ENCODE measurements around the gene TAS2R19.

TAS2R19 gene

DNA sequence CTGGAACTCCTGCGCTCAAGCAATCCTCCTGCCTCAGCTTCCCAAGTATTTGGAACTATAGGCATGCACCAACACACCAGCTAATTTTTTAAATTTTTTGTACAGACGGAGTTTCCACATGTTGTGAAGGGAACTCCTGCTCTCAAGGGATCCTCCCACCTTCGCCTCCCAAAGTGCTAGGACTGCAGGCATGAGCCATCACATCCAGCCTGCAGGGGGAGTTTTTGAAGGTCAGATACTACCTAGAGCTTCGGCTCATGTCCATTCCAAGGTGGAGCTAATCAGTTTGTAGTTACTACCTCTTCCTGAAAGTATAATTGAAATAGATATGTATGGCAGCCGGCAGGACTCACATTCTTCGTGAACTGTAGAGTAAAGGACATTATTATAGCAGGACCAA, 3.7 kb upstream of the TAS2R19 start:
- no peak for DNase-seq (ENCODE audit: low spot score)
- TF ChIP-seq, protein P1, sequence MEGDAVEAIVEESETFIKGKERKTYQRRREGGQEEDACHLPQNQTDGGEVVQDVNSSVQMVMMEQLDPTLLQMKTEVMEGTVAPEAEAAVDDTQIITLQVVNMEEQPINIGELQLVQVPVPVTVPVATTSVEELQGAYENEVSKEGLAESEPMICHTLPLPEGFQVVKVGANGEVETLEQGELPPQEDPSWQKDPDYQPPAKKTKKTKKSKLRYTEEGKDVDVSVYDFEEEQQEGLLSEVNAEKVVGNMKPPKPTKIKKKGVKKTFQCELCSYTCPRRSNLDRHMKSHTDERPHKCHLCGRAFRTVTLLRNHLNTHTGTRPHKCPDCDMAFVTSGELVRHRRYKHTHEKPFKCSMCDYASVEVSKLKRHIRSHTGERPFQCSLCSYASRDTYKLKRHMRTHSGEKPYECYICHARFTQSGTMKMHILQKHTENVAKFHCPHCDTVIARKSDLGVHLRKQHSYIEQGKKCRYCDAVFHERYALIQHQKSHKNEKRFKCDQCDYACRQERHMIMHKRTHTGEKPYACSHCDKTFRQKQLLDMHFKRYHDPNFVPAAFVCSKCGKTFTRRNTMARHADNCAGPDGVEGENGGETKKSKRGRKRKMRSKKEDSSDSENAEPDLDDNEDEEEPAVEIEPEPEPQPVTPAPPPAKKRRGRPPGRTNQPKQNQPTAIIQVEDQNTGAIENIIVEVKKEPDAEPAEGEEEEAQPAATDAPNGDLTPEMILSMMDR (IDR thresholded peaks at IDR 0.05; ENCODE audit: borderline replicate concordance, control extremely low read depth, extremely low read depth, insufficient read depth, missing control alignments): no peak
- in situ Hi-C loops (cut with MboI; ENCODE audit: low sequenced_read_pairs, unreplicated experiment): no loop called here

DNA sequence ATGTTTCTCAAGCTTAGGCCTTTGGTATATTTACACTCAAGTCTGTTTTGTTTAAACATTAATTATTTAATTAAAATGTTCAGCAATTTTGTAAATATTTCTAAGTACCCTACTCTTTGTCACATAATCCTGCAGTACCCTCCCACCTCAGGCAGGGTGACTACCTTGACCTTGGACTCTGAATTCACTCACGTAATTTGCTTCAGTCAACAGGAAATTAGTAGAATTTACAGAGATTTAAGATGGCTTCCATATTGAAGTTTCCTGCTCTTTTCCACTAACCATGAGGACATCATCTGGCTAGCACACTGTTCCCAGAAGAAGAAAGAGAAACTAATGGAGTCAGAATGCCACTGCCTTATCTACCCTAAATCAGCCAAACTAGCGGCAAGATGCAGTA, 967 bp upstream of the TAS2R19 start:
- DNase-seq (ENCODE audit: low spot score): no peak
- TF ChIP-seq, protein P1 (IDR thresholded peaks at IDR 0.05; ENCODE audit: borderline replicate concordance, control extremely low read depth, extremely low read depth, insufficient read depth, missing control alignments): no peak
- in situ Hi-C loops (cut with MboI; ENCODE audit: low sequenced_read_pairs, unreplicated experiment): no loop called here

DNA sequence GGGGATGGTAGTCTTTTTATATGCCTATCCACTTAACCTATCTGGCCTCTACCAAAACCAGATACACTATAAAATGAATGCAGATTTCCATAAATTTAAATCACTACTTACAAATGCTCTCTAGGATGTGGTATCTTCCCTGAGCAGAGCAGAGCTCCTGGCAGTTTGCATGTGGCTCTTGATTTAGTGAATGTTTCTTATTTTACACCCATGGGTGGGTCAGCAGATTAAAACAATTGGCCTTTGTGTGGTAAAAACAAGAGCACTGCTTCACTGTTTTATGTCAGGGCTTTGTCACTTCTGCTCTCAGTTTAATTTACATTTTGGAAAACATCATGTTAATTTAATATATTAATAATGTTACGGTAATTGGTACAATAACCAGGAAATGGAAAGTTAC, 5.5 kb downstream of the TAS2R19 start:
- in situ Hi-C loops (cut with MboI; ENCODE audit: low sequenced_read_pairs, unreplicated experiment): no loop called here
- TF ChIP-seq, protein P1 (IDR thresholded peaks at IDR 0.05; ENCODE audit: borderline replicate concordance, control extremely low read depth, extremely low read depth, insufficient read depth, missing control alignments): no peak
- no peak for DNase-seq (ENCODE audit: low spot score)

DNA sequence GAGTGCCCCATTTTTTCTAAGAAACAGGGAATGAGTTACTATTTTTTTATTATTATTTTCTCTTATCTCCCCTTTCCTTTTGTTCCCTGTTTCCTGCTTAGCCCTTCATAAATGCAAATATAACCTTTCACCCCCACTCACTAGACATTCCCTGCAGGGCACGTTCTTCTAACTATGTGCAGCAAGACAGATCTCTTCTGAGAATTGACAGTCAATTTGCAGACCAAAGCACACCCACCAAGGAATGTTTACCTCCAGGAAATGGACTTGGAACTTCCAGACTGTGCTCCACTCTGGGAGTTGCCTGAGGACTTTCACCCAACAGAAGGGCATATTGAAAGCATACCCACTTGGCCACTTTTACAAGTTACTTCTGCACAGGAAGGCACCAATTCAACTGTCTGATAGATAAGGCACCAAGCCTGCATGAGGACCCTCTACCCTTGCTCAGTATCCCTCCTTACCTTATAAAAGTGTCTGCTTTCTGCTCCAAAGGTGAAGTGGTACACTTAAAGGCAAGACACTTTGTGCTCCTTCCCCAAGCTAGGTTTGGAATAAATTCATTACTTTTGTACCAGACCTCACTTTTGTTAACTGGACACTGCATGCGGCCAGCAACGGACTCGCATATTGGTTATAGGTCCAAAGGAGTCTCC, 6.5 kb downstream of the TAS2R19 start:
- no peak for DNase-seq (ENCODE audit: low spot score)
- TF ChIP-seq, protein P1 (IDR thresholded peaks at IDR 0.05; ENCODE audit: borderline replicate concordance, control extremely low read depth, extremely low read depth, insufficient read depth, missing control alignments): no peak
- in situ Hi-C loops (cut with MboI; ENCODE audit: low sequenced_read_pairs, unreplicated experiment): no loop called here

DNA sequence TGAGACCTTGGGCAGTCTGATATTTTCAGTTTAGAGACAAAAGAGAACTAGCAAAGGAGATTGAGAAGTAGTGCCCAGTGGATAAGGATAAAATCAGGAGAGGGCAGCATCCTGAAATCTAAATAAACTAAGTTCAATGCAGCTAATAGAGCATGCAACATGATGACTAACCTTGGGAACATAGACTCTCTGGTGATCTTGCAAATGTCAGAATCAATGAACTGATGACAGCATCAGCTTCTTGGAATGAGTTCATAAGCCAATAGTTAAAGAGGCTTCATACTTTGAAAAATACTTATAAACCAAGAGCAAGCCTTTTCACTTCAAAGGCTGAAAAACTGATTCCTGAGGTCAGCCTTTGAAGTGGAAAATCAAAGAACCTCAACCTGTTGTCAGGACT, 8.2 kb downstream of the TAS2R19 start:
- DNase-seq (ENCODE audit: low spot score): no peak
- in situ Hi-C loops (cut with MboI; ENCODE audit: low sequenced_read_pairs, unreplicated experiment): no loop called here
- TF ChIP-seq, protein P1 (IDR thresholded peaks at IDR 0.05; ENCODE audit: borderline replicate concordance, control extremely low read depth, extremely low read depth, insufficient read depth, missing control alignments): no peak

DNA sequence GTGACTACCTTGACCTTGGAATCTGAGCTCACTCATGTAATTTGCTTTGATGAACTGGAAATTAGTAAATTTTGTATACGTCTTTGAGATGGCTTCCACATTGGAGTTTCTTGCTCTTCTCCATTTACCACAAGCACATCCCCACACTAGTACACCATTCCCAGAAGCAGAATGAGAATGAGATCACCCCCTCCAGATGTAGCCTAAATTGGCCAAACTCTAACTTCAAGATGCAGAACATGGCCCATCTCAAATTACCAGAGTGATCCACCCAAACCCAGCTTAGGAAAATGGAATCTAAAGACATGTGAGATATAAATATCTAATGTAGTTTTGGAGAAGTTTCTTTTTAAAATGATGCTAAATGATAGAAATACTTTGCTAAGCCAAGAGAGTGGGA, 14.8 kb downstream of the TAS2R19 start:
- TF ChIP-seq, protein P1 (IDR thresholded peaks at IDR 0.05; ENCODE audit: borderline replicate concordance, control extremely low read depth, extremely low read depth, insufficient read depth, missing control alignments): no peak
- in situ Hi-C loops (cut with MboI; ENCODE audit: low sequenced_read_pairs, unreplicated experiment): no loop called here
- no peak for DNase-seq (ENCODE audit: low spot score)

Data from GM13976 (cell line).